ENCODE data around the gene LYPD6B.
A peak's percentile ranks its signal among the peaks of the same experiment; 100 is the strongest.

LYPD6B gene

GRCh38 chr2:149038442-149039212 lies at the start of gene LYPD6B:
TSS of gene LYPD6B (plus strand) at chr2:149038699. CDS start at chr2:149130949, 92,250 bp downstream.
- DNase-seq (ENCODE audit: low read depth in 2 of 2), result no peak

GRCh38 chr2:148989882-148990493 lies 48.5 kb upstream of the LYPD6B start:
- DNase-seq (ENCODE audit: low read depth in 2 of 2), result peak in 1 of 2 donors; percentile 21

- no peak for DNase-seq (ENCODE audit: low read depth in 2 of 2)
These were observed 47.5 kb upstream of the LYPD6B start for GRCh38 chr2:148990968-148991367.

- no peak for DNase-seq (ENCODE audit: low read depth in 2 of 2)
These were observed 46.1 kb upstream of the LYPD6B start for GRCh38 chr2:148992448-148992847.

DNA sequence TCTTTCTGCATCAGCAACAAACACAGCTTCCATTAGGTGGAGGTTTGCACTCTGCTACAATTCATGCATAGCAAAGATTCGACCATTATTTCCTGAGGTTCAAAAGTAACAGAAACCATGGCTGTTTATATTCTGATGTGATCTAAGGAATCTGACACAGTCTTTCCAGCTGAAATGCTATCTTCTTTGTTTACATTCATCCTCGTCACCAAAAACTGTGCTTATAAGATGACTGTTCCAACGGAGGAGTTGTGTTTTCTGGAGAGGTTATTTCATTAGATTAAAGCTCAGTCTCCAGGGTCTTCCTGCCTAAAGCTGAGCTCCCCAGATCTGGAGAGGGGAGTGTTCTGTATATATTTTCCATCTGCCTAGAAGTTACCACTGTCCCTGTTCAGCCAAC lies 45.1 kb upstream of the LYPD6B start:
- no peak for DNase-seq (ENCODE audit: low read depth in 2 of 2)

GRCh38 chr2:148994341-148994740 lies 44.2 kb upstream of the LYPD6B start:
- no peak for DNase-seq (ENCODE audit: low read depth in 2 of 2)

- no peak for DNase-seq (ENCODE audit: low read depth in 2 of 2)
These were observed 41.7 kb upstream of the LYPD6B start for GRCh38 chr2:148996805-148997204.

DNA sequence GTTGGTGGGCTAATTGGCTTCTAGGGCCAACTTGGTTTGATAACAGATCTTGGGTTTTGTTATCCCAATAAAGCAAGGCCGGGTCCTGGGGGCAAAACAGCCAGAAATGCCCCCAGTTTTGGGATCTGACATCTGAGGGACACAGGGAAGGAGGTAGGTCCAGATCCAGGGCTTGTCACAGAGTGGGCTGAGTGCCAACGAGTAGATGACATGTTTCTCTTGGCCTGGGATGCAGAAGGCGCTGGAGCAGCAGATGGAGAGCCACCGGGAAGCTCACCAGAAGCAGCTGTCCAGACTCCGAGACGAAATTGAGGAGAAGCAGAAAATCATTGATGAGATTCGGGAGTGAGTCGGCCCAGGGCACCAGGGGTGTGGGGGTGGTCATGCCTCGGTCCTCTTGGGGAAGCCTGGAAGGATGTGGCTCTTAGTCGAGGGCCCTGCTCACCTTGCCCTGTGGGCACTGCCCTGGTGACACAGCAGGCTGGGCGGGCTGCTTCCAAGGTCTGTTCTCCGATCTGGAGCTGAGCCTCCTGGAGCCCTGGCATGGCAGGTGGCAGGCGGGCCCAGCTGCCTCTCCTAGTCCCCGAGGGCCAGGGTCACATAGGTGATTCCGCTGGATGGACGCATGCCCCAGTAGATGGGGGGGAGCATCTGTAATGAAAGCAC lies 40.2 kb upstream of the LYPD6B start:
- DNase-seq (ENCODE audit: low read depth in 2 of 2), result no peak

- no peak for DNase-seq (ENCODE audit: low read depth in 2 of 2)
These were observed 39.7 kb upstream of the LYPD6B start for GRCh38 chr2:148998831-148999200.

GRCh38 chr2:148999451-148999921 lies 39.0 kb upstream of the LYPD6B start:
- DNase-seq (ENCODE audit: low read depth in 2 of 2), result no peak

GRCh38 chr2:149000158-149000938 lies 38.2 kb upstream of the LYPD6B start:
- DNase-seq (ENCODE audit: low read depth in 2 of 2), result no peak

GRCh38 chr2:149001496-149001895 lies 37.0 kb upstream of the LYPD6B start:
- DNase-seq (ENCODE audit: low read depth in 2 of 2), result no peak

- no peak for DNase-seq (ENCODE audit: low read depth in 2 of 2)
These were observed 36.1 kb upstream of the LYPD6B start for GRCh38 chr2:149002378-149002890.

DNA sequence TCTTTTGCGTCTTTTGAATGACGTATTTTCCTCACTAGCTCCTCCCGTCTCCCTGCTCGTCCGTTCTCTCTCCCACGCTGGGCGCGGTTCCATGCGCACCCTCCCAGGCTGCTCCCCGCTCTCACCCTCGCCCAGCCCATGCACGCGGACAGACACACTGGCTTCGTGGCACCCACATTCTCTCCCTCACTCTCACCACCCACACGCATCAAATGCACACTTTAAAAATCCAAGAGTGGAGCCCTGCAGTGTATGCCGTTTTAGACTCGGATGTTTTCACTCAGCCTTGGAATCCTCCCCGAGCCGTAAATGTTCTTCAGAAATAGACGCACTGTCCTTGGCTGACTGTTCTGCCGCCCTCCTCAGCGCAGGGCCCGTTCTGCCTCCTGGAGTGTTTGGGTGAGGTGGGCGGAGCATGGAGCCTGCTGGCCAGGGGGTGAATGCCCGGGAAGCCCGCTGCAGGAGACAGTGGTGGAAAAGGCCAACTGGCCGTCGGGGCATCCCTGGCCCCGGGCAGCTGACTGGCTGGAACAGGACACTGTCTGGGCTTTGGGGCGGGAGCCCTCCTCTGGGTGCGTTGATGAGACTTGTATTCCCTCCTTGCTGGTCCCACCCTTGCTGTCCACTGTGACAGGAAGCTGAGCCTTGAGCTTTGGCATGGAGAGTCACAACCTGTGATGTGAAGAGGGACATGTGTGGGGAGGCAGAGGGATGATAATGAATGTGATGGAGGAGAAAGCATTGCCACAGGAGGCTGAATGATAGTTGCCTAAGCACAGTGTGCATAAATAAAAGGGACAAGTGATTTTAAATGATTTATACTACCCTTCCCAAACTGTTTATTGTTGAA lies 35.4 kb upstream of the LYPD6B start:
- no peak for DNase-seq (ENCODE audit: low read depth in 2 of 2)

DNA sequence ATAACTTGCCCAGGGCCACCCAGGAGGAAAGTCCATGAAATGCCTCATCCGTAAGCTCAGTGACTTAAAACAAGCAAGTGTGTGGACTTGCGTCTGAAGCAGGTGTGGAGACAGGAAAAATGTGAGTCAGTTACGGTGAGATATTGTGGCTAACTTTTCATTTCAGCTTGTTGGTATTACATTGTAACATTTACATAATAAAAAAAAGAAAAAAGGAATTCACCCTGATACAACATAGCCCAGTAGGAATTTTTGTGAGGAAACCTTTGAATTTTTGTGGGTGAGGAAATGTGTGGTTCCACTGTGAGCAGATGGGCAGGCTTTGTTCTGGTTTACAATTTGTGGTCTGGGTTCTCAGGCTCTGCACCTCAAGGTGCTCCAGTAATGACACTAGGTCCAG lies 33.7 kb upstream of the LYPD6B start:
- DNase-seq (ENCODE audit: low read depth in 2 of 2), result no peak

DNA sequence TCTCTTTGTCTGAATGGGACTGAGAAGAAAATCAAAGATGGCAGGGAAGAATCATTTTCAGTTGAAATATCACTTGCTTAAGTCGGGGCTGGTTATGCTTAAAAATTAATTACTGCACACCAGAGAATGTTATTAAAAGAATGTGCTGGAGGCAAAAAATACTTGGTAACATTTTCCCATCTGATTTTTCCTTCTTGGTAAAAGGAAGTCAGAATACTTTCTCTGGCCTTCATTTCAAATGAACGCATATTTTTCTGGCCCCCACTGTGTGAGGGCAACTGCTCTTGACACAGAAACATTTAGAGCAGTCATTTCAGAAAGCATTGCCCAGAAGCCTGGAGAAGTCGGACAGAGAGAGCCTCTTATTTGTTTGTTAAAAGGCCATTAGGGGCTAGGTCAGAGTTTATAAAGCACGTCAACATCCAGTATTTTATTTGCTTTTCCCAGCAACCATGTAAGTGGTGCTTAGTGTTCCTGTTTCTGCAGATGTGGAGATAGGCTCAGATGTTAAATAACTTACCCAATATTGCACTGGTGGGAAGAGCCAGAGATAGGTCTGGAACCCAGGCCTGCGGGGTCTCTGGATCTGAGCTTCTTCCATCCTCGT lies 32.9 kb upstream of the LYPD6B start:
- DNase-seq (ENCODE audit: low read depth in 2 of 2), result no peak

GRCh38 chr2:149006883-149007543 lies 31.5 kb upstream of the LYPD6B start:
- no peak for DNase-seq (ENCODE audit: low read depth in 2 of 2)

DNA sequence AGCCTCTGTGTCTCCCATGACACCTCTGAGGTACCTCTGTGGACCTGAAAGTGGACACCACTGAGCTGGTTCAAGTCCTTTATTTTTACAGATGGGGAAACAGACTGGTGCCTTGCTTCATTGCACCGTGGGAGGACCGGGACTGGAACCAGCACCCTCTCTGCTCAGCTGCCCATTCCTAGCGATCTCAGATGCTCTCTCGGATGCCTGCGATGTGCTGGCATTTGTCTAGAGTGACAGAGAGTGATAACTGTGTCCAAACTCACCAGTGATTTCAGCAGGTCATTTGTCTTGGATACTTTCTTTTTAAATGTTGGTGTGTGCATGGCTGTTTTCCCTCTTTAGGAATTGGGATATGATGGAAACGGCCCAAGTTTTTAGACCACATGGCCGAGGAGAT lies 30.1 kb upstream of the LYPD6B start:
- DNase-seq (ENCODE audit: low read depth in 2 of 2), result no peak

DNA sequence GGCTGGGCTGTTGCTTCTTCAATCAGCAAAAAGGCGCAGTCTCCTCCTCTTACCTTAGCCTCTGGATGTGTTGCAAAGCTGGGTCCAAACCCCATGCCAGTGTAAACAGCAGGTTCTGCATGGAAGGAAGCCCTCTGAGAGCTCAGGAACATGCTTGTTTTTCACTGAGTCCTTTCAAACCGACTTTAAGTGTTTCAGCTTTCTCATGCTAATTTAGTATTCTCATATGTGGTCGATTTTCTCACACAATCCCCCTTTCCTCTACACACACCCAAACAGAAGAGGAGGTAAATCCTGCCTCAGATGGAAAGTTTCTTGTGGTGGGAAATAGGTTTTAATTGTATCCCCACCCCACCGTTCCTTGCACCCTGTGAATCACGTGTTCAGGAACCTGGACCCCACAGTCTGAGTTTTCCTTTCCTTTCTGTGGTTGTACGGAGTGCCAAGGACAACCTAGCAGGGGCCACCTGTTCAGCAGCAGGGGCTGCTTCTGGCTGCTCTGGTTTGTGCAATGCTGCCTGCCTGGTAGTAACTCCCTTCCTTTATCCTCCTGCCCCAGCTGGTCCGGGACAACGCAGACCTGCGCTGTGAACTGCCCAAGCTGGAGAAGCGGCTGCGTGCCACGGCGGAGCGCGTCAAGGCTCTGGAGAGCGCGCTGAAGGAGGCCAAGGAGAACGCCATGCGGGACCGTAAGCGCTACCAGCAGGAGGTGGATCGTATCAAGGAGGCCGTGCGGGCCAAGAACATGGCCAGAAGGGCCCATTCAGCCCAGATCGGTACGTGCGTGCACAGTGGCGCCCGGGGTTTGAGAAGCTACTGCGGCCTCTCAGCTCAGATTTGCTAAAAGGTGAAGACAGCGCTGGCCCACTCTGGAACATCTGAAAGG lies 28.7 kb upstream of the LYPD6B start:
- DNase-seq (ENCODE audit: low read depth in 2 of 2), result no peak

All from stimulated activated CD8-positive, alpha-beta memory T cell treated with anti-CD3 and anti-CD28 coated beads, Interleukin-7, amount 100 ng/mL, for 4 hours (primary cell).